SK-N-SH treated with all-trans-retinoic acid at 6 μM for 48 hours (cell line): ENCODE measurements around the gene ILKAP.

Experiments
- ARNTL ChIP-seq: fragments of 450-650 bp; formaldehyde crosslinking; IDR thresholded peaks from 2 replicates; pipeline ENCODE4 v1.5.0; 2020; ENCODE audit warnings: low read depth, mild to moderate bottlenecking, moderate library complexity, borderline replicate concordance
- ESRRG ChIP-seq: fragments of 250-450 bp; sonication (Bioruptor Pico); IDR thresholded peaks from 2 replicates; pipeline ENCODE4 v1.6.1; 2021; ENCODE audit warnings: mild to moderate bottlenecking
- ISL1 ChIP-seq: fragments of 250-450 bp; sonication (Bioruptor Pico); IDR thresholded peaks from 2 replicates; pipeline ENCODE4 v2.1.2; 2022; ENCODE audit warnings: mild to moderate bottlenecking, moderate library complexity
- PATZ1 ChIP-seq: fragments of 250-450 bp; sonication (Bioruptor Pico); IDR thresholded peaks from 2 replicates; pipeline ENCODE4 v1.8.0; 2020; ENCODE audit warnings: mild to moderate bottlenecking, moderate library complexity, borderline replicate concordance
- TOX ChIP-seq: fragments of 250-450 bp; sonication (Bioruptor Pico); IDR thresholded peaks from 2 replicates; pipeline ENCODE4 v1.8.0; 2021; ENCODE audit warnings: mild to moderate bottlenecking, moderate library complexity, borderline replicate concordance
- ZC3H10 ChIP-seq: fragments of 250-450 bp; sonication (Bioruptor Pico); IDR thresholded peaks from 2 replicates; pipeline ENCODE4 v1.5.1; 2021; ENCODE audit warnings: mild to moderate bottlenecking, moderate library complexity
- ZFP30 ChIP-seq: fragments of 450-650 bp; formaldehyde crosslinking; IDR thresholded peaks from 2 replicates; pipeline ENCODE4 v1.5.0; 2022; ENCODE audit warnings: mild to moderate bottlenecking, moderate library complexity
- ZNF70 ChIP-seq: fragments of 450-650 bp; formaldehyde crosslinking; IDR thresholded peaks from 2 replicates; pipeline ENCODE4 v1.5.0; 2020; ENCODE audit warnings: mild to moderate bottlenecking, moderate library complexity
- TF ChIP-seq, protein P1 (sequence below): fragments of 250-450 bp; sonication (Bioruptor Pico); IDR thresholded peaks from 2 replicates; pipeline ENCODE4 v1.5.1; 2020; ENCODE audit warnings: low read depth, mild to moderate bottlenecking, moderate library complexity

GRCh38 chr2:238168196-238169047 lies 35.1 kb downstream of the ILKAP start:
- no peak for TF ChIP-seq ZNF70
- TF ChIP-seq ESRRG (CRISPR knock-in tag): no peak
- TF ChIP-seq ZFP30 (CRISPR knock-in tag): no peak
- no peak for TF ChIP-seq TOX (CRISPR knock-in tag)
- no peak for TF ChIP-seq ARNTL
- TF ChIP-seq, protein P1, sequence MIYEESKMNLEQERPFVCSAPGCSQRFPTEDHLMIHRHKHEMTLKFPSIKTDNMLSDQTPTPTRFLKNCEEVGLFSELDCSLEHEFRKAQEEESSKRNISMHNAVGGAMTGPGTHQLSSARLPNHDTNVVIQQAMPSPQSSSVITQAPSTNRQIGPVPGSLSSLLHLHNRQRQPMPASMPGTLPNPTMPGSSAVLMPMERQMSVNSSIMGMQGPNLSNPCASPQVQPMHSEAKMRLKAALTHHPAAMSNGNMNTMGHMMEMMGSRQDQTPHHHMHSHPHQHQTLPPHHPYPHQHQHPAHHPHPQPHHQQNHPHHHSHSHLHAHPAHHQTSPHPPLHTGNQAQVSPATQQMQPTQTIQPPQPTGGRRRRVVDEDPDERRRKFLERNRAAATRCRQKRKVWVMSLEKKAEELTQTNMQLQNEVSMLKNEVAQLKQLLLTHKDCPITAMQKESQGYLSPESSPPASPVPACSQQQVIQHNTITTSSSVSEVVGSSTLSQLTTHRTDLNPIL (CRISPR knock-in tag): no peak
- TF ChIP-seq ISL1: no peak
- TF ChIP-seq ZC3H10 (CRISPR knock-in tag): no peak
- TF ChIP-seq PATZ1 (CRISPR knock-in tag): no peak
